ENCODE measurements around the gene RUNX3.

RUNX3 gene

DNA sequence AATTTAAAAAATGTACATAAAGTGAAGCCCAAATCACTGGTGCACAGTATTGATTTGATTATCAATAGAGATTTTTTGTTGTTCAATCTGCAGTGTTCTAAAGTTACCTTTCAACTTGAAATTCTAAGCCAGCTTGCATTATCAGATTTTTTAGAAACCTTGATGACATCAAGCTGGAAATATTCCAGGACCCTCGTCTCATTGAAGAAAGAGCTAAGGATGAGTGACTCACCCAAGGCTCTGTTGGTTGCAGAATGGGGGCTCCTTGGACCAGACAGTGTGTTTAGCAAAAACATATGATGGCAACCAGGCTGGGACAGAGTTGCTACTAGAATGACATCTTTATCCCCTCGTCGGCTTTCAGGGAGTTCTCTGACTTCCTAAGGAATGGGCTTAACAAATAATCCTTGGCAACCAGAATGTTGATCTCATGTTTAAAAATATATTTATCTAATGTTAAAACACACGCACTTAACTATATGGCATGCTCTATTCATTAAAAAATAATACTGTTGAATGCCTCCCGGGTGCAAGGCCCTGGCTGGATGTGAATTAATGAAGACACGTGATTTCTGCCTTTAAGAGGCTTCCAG lies 79.7 kb downstream of the RUNX3 start:
- no peak for FAIRE-seq
- DNase-seq (ENCODE audit: extremely low spot score, insufficient read length, low read depth) = no peak

DNA sequence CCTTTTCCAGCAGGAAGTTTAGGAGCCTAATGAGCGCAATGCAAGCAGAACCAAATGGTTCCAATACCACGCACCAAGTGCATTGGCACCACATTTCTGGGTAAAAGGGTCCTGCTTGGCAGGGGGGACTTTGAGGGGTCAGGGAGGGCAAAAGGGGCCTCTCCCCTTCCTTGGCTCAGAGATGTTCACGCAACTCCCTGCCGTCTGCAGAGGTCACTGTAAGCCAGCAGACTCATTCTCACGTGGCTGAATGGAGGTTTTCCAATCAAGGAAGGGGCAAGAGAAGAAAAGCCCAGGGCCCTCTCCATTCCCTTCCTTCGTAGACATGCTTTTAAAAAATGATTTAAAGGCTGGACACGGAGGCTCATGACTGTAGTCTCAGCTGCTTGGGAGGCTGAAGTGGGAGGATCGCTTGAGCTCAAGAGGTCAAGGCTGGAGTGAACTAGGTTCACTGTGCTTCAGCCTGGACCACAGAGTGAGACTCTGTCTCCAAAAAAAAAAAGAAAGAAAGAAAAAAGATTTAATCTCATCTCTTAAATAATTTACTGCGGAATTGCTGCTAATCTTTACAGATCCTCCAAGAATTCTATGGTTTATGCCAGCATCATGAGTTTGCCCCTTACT lies 80.3 kb downstream of the RUNX3 start:
- DNase-seq (ENCODE audit: extremely low spot score, insufficient read length, low read depth) (no peak), FAIRE-seq (no peak)
